HepG2 (cell line): Measurements from ENCODE around the gene ZIK1. TPM values are rescaled to one million over a fixed set of nuclear protein-coding genes. Genes with fewer than 3 reads are reported as not detected.
A peak's percentile ranks its signal among the peaks of the same experiment; 100 is the strongest.

ENCODE experiments used
- ARNT2 ChIP-seq: sonication (generic); formaldehyde crosslinking; IDR thresholded peaks from 2 replicates; pipeline ENCODE4 v1.8.0; 2022; ENCODE audit warnings: mild to moderate bottlenecking, low read depth, missing genetic modification reagents, moderate library complexity
- BORCS8-MEF2B ChIP-seq: sonication (generic); formaldehyde crosslinking; IDR thresholded peaks from 2 replicates; pipeline ENCODE4 v1.8.0; 2022; ENCODE audit warnings: mild to moderate bottlenecking, missing genetic modification reagents
- CENPBD1 ChIP-seq: sonication (generic); formaldehyde crosslinking; IDR thresholded peaks from 2 replicates; pipeline ENCODE4 v1.8.0; 2022; ENCODE audit warnings: missing genetic modification reagents, low read depth, mild to moderate bottlenecking, borderline replicate concordance
- CERS6 ChIP-seq: sonication (generic); formaldehyde crosslinking; IDR thresholded peaks from 2 replicates; pipeline ENCODE4 v1.5.0; 2020; ENCODE audit warnings: missing genetic modification reagents
- DBP ChIP-seq: sonication (generic); formaldehyde crosslinking; IDR thresholded peaks from 2 replicates; pipeline ENCODE4 v1.4.0; 2020; ENCODE audit warnings: missing genetic modification reagents; ENCODE audit errors: not compliant biosample characterization
- FOXJ3 ChIP-seq: sonication (generic); formaldehyde crosslinking; IDR thresholded peaks from 2 replicates; pipeline ENCODE4 v1.4.0; 2020; ENCODE audit warnings: missing genetic modification reagents, mild to moderate bottlenecking, borderline replicate concordance
- HBP1 ChIP-seq: IDR thresholded peaks from 2 replicates; pipeline ENCODE4 v1.6.1; 2016; ENCODE audit warnings: low read depth, control low read depth
- JUNB ChIP-seq: sonication (generic); formaldehyde crosslinking; IDR thresholded peaks from 2 replicates; pipeline ENCODE4 v1.8.0; 2022; ENCODE audit warnings: missing genetic modification reagents, mild to moderate bottlenecking, borderline replicate concordance
- MTA1 ChIP-seq: sonication (generic); formaldehyde crosslinking; IDR thresholded peaks from 2 replicates; pipeline ENCODE4 v1.4.0; 2020; ENCODE audit warnings: missing genetic modification reagents, mild to moderate bottlenecking, borderline replicate concordance
- NCOR1 ChIP-seq: fragments of 200-600 bp; sonication (generic); IDR thresholded peaks from 2 replicates; pipeline ENCODE4 v1.7.0; 2017; ENCODE audit warnings: antibody characterized with exemption, low read length, borderline replicate concordance
- NFKB2 ChIP-seq: sonication (generic); formaldehyde crosslinking; IDR thresholded peaks from 2 replicates; pipeline ENCODE4 v1.4.0; 2020; ENCODE audit warnings: missing genetic modification reagents, borderline replicate concordance
- RAD51 ChIP-seq: fragments of 450-650 bp; IDR thresholded peaks from 2 replicates; pipeline ENCODE4 v1.6.1; 2016; ENCODE audit warnings: borderline replicate concordance
- TBL1XR1 ChIP-seq: fragments of 150-350 bp; IDR thresholded peaks from 2 replicates; pipeline ENCODE4 v1.6.1; 2014; ENCODE audit warnings: borderline replicate concordance, low read length; ENCODE audit not compliant: partially characterized antibody
- ZFP1 ChIP-seq: IDR thresholded peaks from 2 replicates; pipeline ENCODE4 v1.6.1; 2016
- ZNF18 ChIP-seq: sonication (generic); formaldehyde crosslinking; IDR thresholded peaks from 2 replicates; pipeline ENCODE4 v1.8.0; 2022; ENCODE audit warnings: mild to moderate bottlenecking, missing genetic modification reagents; ENCODE audit not compliant: insufficient replicate concordance
- ZNF20 ChIP-seq: sonication (generic); formaldehyde crosslinking; IDR thresholded peaks from 2 replicates; pipeline ENCODE4 v1.4.0; 2020; ENCODE audit warnings: mild to moderate bottlenecking, moderate library complexity, missing genetic modification reagents
- ZNF225 ChIP-seq: sonication (generic); formaldehyde crosslinking; IDR thresholded peaks from 2 replicates; pipeline ENCODE4 v1.4.0; 2020; ENCODE audit warnings: mild to moderate bottlenecking, missing genetic modification reagents
- ZNF232 ChIP-seq: sonication (generic); formaldehyde crosslinking; IDR thresholded peaks from 2 replicates; pipeline ENCODE4 v1.4.0; 2020; ENCODE audit warnings: missing genetic modification reagents, borderline replicate concordance
- ZNF501 ChIP-seq: sonication (generic); formaldehyde crosslinking; IDR thresholded peaks from 2 replicates; pipeline ENCODE4 v1.5.1; 2020; ENCODE audit warnings: mild to moderate bottlenecking, moderate library complexity, missing genetic modification reagents
- ZNF562 ChIP-seq: sonication (generic); formaldehyde crosslinking; IDR thresholded peaks from 2 replicates; pipeline ENCODE4 v1.8.0; 2022; ENCODE audit warnings: missing genetic modification reagents, borderline replicate concordance
- ZNF570 ChIP-seq: sonication (generic); formaldehyde crosslinking; IDR thresholded peaks from 2 replicates; pipeline ENCODE4 v1.4.0; 2020; ENCODE audit warnings: mild to moderate bottlenecking, missing genetic modification reagents, borderline replicate concordance
- ZNF614 ChIP-seq: IDR thresholded peaks from 2 replicates; pipeline ENCODE4 v1.6.1; 2018; ENCODE audit warnings: missing biosample characterization, missing genetic modification reagents, inconsistent platforms, borderline replicate concordance
- ZNF740 ChIP-seq: sonication (generic); formaldehyde crosslinking; IDR thresholded peaks from 2 replicates; pipeline ENCODE4 v1.4.0; 2020; ENCODE audit warnings: missing genetic modification reagents
- ZNF746 ChIP-seq: sonication (generic); formaldehyde crosslinking; IDR thresholded peaks from 2 replicates; pipeline ENCODE4 v1.8.0; 2022; ENCODE audit warnings: mild to moderate bottlenecking, missing genetic modification reagents
- polyA plus RNA-seq, 8 experiments: library from polyadenylated mRNA; depleted of rRNA in 3 of 8; stranded (reverse) in 7 of 8; unstranded in 1 of 8; fragments of >200 nt; fragmentation: Illumina TruSeq in 4 of 8; extraction: Trizol in 4 of 8; gene quantifications; 2 replicates each; pipeline versions ENCODE4 v1.2.1 to v1.2.3, GENCODE V29; 2011 to 2016; ENCODE audit warnings: low read depth in 4 of 8, missing spikeins in 1 of 8, mixed read lengths in 1 of 8; ENCODE audit not compliant: insufficient read depth in 1 of 8
- total RNA-seq, 5 experiments: library from RNA; depleted of rRNA; stranded (reverse); fragments of >200 nt; fragmentation: Illumina TruSeq; extraction: Trizol; gene quantifications; 2 replicates each; pipeline ENCODE4 v1.2.3, GENCODE V29; 2016; ENCODE audit warnings: low read depth in 1 of 5

Gene ZIK1
- total and polyA plus RNA-seq, 2 of the 13 experiments (the other 11 are each of a cell fraction or from before 2014, with no cell fraction given): 2.1 to 7.2 TPM

- TF ChIP-seq BORCS8-MEF2B (CRISPR knock-in tag) (no peak), CENPBD1 (CRISPR knock-in tag) (no peak), RAD51 (no peak), ZNF501 (CRISPR knock-in tag) (peak; percentile 44; the same call in 1 of the 2 replicates), NFKB2 (CRISPR knock-in tag) (peak; percentile 61; the same call in 1 of the 2 replicates), CERS6 (CRISPR knock-in tag) (no peak), HBP1 (CRISPR knock-in tag) (no peak), ZNF225 (peak; percentile 60; the same call in 1 of the 2 replicates), TBL1XR1 (peak; percentile 32), ZNF562 (CRISPR knock-in tag) (no peak), FOXJ3 (CRISPR knock-in tag) (peak; percentile 43; the same call in 1 of the 2 replicates), ZNF746 (CRISPR knock-in tag) (no peak), ZFP1 (CRISPR knock-in tag) (no peak), ARNT2 (CRISPR knock-in tag) (peak; percentile 49; the same call in 1 of the 2 replicates), DBP (CRISPR knock-in tag) (no peak), ZNF232 (CRISPR knock-in tag) (peak; percentile 67; the same call in 1 of the 2 replicates), MTA1 (CRISPR knock-in tag) (peak; percentile 55; the same call in 1 of the 2 replicates), NCOR1 (no peak), ZNF614 (CRISPR knock-in tag) (no peak; the same call in 1 of the 2 replicates), ZNF570 (CRISPR knock-in tag) (no peak), JUNB (no peak), ZNF18 (CRISPR knock-in tag) (no peak), ZNF20 (CRISPR knock-in tag) (no peak), ZNF740 (no peak)
Observed at GRCh38 chr19:57578487-57579205, 5.3 kb upstream of the ZIK1 start, which contains the start of gene ZNF416 (continued).
